ENCODE measurements around the gene MKRN2.

The MKRN2 gene

GRCh38 chr3:12618426-12618825 lies 61.5 kb downstream of the MKRN2 start:
- TF ChIP-seq TAF1 (IDR thresholded peaks at IDR 0.05; ENCODE audit: low read depth) (no peak), MAX (IDR thresholded peaks at IDR 0.05) (no peak), CREB1 (IDR thresholded peaks at IDR 0.05; ENCODE audit: low read depth) (no peak), EGR1 (IDR thresholded peaks at IDR 0.05) (no peak)

GRCh38 chr3:12620305-12620704 lies 63.4 kb downstream of the MKRN2 start:
- TF ChIP-seq EGR1 (IDR thresholded peaks at IDR 0.05): no peak
- TF ChIP-seq REST (IDR thresholded peaks at IDR 0.05; ENCODE audit: low read depth): no peak
- TF ChIP-seq CREB1 (IDR thresholded peaks at IDR 0.05; ENCODE audit: low read depth): no peak
- no peak for TF ChIP-seq TCF12 (IDR thresholded peaks at IDR 0.05; ENCODE audit: low read depth)
- no peak for TF ChIP-seq USF1 (IDR thresholded peaks at IDR 0.05)
- no peak for TF ChIP-seq RAD21 (IDR thresholded peaks at IDR 0.05; ENCODE audit: low read depth)
- no peak for TF ChIP-seq CEBPB (IDR thresholded peaks at IDR 0.05)
- TF ChIP-seq TAF1 (IDR thresholded peaks at IDR 0.05; ENCODE audit: low read depth): no peak
- TF ChIP-seq FOXM1 (IDR thresholded peaks at IDR 0.05; ENCODE audit: borderline replicate concordance, low read depth): no peak
- TF ChIP-seq MAX (IDR thresholded peaks at IDR 0.05): no peak
- no peak for TF ChIP-seq EP300 (IDR thresholded peaks at IDR 0.05; ENCODE audit: borderline replicate concordance)
- TF ChIP-seq YY1 (IDR thresholded peaks at IDR 0.05; ENCODE audit: low read depth): no peak
- no peak for TF ChIP-seq ZBTB7A (IDR thresholded peaks at IDR 0.05; ENCODE audit: low read depth)
- TF ChIP-seq NFIC (IDR thresholded peaks at IDR 0.05): no peak
- no peak for TF ChIP-seq TEAD4 (IDR thresholded peaks at IDR 0.05)

- TF ChIP-seq ZBTB7A (IDR thresholded peaks at IDR 0.05; ENCODE audit: low read depth) (no peak), NFIC (IDR thresholded peaks at IDR 0.05) (no peak), USF1 (IDR thresholded peaks at IDR 0.05) (no peak), MAX (IDR thresholded peaks at IDR 0.05) (no peak), RAD21 (IDR thresholded peaks at IDR 0.05; ENCODE audit: low read depth) (no peak), CEBPB (IDR thresholded peaks at IDR 0.05) (no peak), EP300 (IDR thresholded peaks at IDR 0.05; ENCODE audit: borderline replicate concordance) (no peak), YY1 (IDR thresholded peaks at IDR 0.05; ENCODE audit: low read depth) (no peak), EGR1 (IDR thresholded peaks at IDR 0.05) (no peak), TCF12 (IDR thresholded peaks at IDR 0.05; ENCODE audit: low read depth) (no peak), FOXM1 (IDR thresholded peaks at IDR 0.05; ENCODE audit: borderline replicate concordance, low read depth) (no peak)
Observed at GRCh38 chr3:12620729-12621128, 63.8 kb downstream of the MKRN2 start.

GRCh38 chr3:12622335-12622734 lies 65.4 kb downstream of the MKRN2 start:
- TF ChIP-seq REST (IDR thresholded peaks at IDR 0.05; ENCODE audit: low read depth) (no peak), USF1 (IDR thresholded peaks at IDR 0.05) (no peak), NFIC (IDR thresholded peaks at IDR 0.05) (no peak), EGR1 (IDR thresholded peaks at IDR 0.05) (no peak), FOXM1 (IDR thresholded peaks at IDR 0.05; ENCODE audit: borderline replicate concordance, low read depth) (no peak), CEBPB (IDR thresholded peaks at IDR 0.05) (no peak), ZBTB7A (IDR thresholded peaks at IDR 0.05; ENCODE audit: low read depth) (no peak), TEAD4 (IDR thresholded peaks at IDR 0.05) (no peak), CREB1 (IDR thresholded peaks at IDR 0.05; ENCODE audit: low read depth) (no peak), EP300 (IDR thresholded peaks at IDR 0.05; ENCODE audit: borderline replicate concordance) (no peak), YY1 (IDR thresholded peaks at IDR 0.05; ENCODE audit: low read depth) (no peak), RAD21 (IDR thresholded peaks at IDR 0.05; ENCODE audit: low read depth) (no peak), TCF12 (IDR thresholded peaks at IDR 0.05; ENCODE audit: low read depth) (no peak), MAX (IDR thresholded peaks at IDR 0.05) (no peak), TAF1 (IDR thresholded peaks at IDR 0.05; ENCODE audit: low read depth) (no peak)

GRCh38 chr3:12624056-12624455 lies 67.2 kb downstream of the MKRN2 start:
- no peak for TF ChIP-seq TAF1 (IDR thresholded peaks at IDR 0.05; ENCODE audit: low read depth)
- TF ChIP-seq RAD21 (IDR thresholded peaks at IDR 0.05; ENCODE audit: low read depth): no peak
- no peak for TF ChIP-seq REST (IDR thresholded peaks at IDR 0.05; ENCODE audit: low read depth)
- no peak for TF ChIP-seq ZBTB7A (IDR thresholded peaks at IDR 0.05; ENCODE audit: low read depth)
- no peak for TF ChIP-seq CEBPB (IDR thresholded peaks at IDR 0.05)
- no peak for TF ChIP-seq TCF12 (IDR thresholded peaks at IDR 0.05; ENCODE audit: low read depth)
- no peak for TF ChIP-seq CREB1 (IDR thresholded peaks at IDR 0.05; ENCODE audit: low read depth)
- no peak for TF ChIP-seq FOXM1 (IDR thresholded peaks at IDR 0.05; ENCODE audit: borderline replicate concordance, low read depth)
- no peak for TF ChIP-seq EP300 (IDR thresholded peaks at IDR 0.05; ENCODE audit: borderline replicate concordance)

All from Ishikawa (cell line).